GM21723 (cell line): ENCODE data around the gene CDK11B.

Experiments
- ATAC-seq: cut with Tn5 transposase; IDR thresholded peaks from one replicate; pipeline ENCODE4 v1.9.1; 2021; ENCODE audit warnings: mild to moderate bottlenecking, moderate library complexity; ENCODE audit not compliant: unreplicated experiment

Gene CDK11B

GRCh38 chr1:1617516-1617915 is 41.3 kb downstream of the CDK11B start:
- no peak for ATAC-seq

- ATAC-seq, result no peak
These were observed 42.0 kb downstream of the CDK11B start for GRCh38 chr1:1616838-1617237.

GRCh38 chr1:1616045-1616790 is 42.6 kb downstream of the CDK11B start:
- ATAC-seq, result peak; percentile 22

DNA sequence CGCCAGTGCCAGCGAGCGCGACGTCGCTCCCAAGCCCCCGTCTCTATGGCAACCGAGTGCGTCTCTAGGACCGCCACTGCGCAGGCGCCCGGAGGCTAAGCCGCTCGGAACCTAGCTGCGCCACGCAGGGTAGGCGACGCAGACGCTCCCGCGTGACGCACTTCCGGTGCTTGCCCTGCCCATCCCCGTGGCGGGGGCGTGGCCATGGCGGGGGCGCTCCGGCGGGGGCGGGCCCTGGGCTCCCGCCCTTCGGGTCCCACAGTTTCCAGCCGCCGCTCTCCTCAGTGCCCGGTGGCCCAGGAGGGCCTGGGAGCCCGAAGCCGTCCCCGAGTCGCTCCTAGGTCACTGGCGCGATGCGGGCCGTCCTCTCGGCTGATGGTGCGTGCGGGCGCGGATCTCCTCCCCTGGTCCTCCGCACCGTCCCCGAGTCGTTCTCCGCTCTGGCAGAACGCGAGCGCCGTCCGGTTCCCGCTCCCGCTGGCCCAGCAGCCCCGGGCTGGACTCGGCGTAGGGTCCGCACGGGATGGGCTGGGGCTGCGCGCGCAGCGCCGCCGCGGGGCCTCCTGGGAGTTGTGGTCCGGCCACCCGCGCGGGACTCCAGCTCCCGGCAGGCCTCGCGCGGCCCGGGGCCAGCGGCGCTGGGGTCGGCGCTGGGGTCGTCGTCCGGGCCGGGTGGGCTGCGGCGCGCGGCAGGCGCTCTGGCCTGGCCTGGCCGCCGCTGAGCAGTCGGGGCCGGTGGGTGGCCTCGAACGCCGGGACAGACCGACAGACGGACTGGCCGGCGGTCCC is 43.4 kb downstream of the CDK11B start, which contains the start of gene MIB2:
TSS of gene MIB2 (plus strand) at position 245 of the 789 bp plus-strand sequence. CDS start 7,953 bp downstream, outside the sequence.
- ATAC-seq, result peak; percentile 79

GRCh38 chr1:1614954-1615255 is 43.9 kb downstream of the CDK11B start:
- no peak for ATAC-seq

- no peak for ATAC-seq
These were observed 44.4 kb downstream of the CDK11B start for GRCh38 chr1:1614204-1614953.

GRCh38 chr1:1613509-1614082 is 45.2 kb downstream of the CDK11B start:
- ATAC-seq, result no peak

- ATAC-seq, result no peak
These were observed 46.8 kb downstream of the CDK11B start for GRCh38 chr1:1612104-1612400.

- no peak for ATAC-seq
These were observed 48.0 kb downstream of the CDK11B start for GRCh38 chr1:1610796-1611195.

- ATAC-seq, result no peak
These were observed 48.9 kb downstream of the CDK11B start for GRCh38 chr1:1609822-1610485.

- ATAC-seq, result no peak
These were observed 52.6 kb downstream of the CDK11B start for GRCh38 chr1:1606232-1606631.

DNA sequence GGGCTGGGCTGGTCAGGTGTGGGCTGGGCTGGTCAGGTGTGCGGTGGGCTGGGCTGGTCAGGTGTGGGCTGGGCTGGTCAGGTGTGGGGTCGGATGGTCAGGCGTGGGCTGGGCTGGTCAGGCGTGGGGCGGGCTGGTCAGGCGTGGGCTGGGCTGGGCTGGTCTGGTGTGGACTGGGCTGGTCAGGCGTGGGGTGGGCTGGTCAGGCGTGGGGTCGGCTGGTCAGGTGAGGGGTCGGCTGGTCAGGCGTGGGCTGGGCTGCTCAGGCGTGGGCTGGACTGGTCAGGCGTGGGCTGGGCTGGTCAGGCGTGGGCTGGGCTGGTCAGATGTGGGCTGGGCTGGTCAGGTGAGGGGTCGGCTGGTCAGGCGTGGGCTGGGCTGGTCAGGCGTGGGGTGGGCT is 53.1 kb downstream of the CDK11B start:
- no peak for ATAC-seq

GRCh38 chr1:1605034-1605591 is 53.7 kb downstream of the CDK11B start:
- no peak for ATAC-seq

GRCh38 chr1:1604374-1605033 is 54.3 kb downstream of the CDK11B start:
- ATAC-seq, result no peak

DNA sequence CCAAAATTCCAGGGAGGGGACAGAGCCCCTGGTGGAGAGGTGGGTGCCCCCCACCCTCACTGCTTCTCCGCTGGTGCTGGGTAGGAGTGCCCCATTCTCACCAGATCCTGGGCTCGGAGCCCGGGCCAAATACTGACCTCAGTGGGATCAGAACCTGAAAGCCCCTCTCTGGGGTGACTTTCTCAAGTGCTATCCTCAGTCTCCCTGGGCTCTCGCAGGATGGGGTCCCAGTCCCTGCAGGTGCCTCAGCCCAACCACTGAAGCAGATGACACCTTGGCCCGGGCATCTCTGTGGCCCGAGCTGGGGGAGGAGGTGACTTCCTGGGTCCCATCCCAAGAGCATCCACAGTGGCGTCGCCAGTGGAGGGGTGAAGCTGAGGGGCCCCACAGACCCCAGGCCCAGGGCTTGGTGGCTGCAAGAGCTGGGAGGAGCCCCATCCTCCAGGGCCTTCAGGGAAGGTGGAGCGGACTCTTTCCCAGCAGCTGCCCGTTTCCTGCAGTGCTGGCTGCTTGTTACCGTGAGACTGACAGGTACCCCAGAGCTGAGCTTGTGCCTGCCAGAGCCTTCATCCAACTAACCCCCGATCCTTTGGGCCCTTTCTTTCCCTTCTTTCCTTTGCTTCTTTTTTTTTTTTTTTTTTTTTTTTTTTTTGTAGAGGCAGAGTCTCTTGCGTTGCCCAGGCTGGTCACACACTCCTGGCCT is 55.0 kb downstream of the CDK11B start:
- no peak for ATAC-seq

DNA sequence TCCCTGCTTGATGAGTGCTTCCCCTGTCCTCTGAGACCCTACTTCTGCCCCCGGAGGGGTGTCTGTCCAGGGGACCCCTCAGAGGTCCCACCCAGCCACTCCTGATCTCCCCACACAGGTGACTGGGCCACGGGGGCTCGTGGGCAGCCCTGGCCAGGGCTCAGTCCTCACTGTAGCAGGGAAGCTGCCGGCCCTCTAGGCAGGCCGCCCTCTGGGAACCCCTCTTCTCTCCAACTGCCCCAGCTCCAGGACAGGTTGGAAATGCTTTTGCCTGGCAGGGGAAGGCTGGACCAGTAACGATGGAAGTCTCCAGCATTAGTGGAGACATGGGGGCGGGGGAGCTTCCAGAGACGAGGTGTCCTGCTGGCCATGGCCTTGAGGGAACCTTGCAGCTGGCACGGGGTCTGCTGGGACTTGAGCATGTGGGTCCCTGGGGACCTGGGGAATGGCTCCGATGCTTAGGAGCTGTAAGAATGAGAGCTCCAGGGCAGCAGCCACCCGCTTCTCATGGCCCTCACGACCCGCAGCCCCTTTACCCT is 55.8 kb downstream of the CDK11B start:
- no peak for ATAC-seq

DNA sequence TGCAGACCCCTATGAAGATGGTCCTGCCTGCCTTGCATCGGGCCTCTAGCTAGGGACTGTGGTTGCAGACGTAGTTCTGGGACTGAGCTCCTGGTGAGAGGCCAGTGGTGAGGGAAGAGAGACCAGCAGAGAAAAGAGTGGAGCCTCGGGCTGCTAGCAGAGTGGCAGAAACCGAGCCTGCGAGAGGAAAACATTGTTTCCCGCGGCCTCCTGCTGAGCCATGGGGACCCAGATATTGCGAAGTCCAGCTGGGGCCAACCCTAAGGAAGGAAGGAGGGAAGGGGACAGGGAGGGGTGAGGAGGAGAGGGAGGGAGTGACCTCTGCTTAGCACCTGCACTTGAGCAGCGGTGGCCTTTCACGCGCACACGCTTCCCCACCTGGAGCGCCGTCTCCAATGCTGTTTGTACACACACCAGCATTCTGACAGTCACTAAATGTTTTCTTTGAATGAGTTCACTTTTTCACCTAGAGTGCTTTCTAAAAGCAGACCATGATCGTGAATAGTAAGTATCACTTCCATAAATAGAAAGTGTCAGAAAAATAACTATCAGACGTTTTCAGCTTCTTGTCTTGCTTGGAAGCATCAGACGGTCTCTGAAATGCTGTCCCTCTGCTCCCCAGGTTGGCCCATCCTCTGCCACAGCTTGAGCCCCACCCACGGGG is 56.4 kb downstream of the CDK11B start:
- no peak for ATAC-seq

DNA sequence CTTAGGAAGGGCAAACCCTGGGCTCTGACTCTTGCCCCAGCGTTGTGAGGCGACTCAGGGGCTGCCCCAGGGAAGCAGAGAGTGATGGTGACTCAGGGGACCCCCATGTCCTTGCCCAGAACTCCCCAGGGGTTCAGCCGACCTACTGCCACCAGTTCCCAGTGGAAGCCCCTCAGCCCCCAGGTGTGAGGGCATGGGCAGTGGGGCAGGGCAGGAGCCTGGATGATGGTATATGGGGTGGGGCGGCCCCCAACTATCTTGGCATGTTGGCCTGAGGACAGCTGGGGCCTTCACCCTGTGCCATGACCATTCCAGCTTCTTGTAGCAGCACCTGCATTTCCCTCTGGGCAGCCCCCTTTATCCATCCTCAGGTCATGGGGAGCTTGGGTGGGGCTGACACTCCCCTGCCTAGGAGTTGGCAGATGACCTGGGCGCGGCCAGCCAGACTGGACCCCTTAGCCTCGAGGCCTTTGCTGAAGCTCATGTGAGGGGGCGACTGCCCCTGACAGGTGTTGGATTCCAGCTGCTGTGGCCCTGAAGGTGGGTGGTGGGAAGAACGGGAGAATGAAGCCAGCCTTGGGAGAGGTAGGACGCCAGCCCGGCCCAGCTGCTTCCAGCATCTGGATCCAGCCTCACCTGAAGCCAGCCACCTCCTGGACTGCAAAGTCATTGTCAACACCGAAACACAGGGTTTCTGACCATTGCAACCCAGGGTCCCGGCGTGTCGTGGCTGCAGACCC is 57.1 kb downstream of the CDK11B start:
- no peak for ATAC-seq
